Spleen (tissue), 11 donors: ENCODE results near the gene SRGAP3. TPM values are rescaled to one million over a fixed set of nuclear protein-coding genes. Genes with fewer than 3 reads are reported as not detected.

Experiments used
- DNase-seq: peaks from one replicate; pipeline ENCODE4 v3.0.0-alpha.2; 2020
- H3K27ac ChIP-seq, 8 donors: fragments of 200-600 bp; sonication (generic) in 7 of 8; 1 replicate in 4 of 8; 2 replicates in 4 of 8; pipeline versions ENCODE4 v1.5.0 to v1.8.0; 2016 to 2021; ENCODE audit warnings: inconsistent platforms in 4 of 8, mild to moderate bottlenecking in 4 of 8, moderate library complexity in 1 of 8
- H3K27me3 ChIP-seq, 7 donors: fragments of 200-600 bp; sonication (generic) in 6 of 7; replicated peaks in 1 of 7; 1 replicate in 4 of 7; 2 replicates in 3 of 7; pipeline versions ENCODE4 v1.5.0 to v1.8.0; 2016 to 2021; ENCODE audit warnings: inconsistent platforms in 3 of 7, mild to moderate bottlenecking in 1 of 7
- H3K36me3 ChIP-seq, 6 donors: fragments of 200-600 bp; sonication (generic) in 5 of 6; 1 replicate in 4 of 6; 2 replicates in 2 of 6; pipeline versions ENCODE4 v1.5.0 to v1.8.0; 2016 to 2021; ENCODE audit warnings: inconsistent platforms in 2 of 6
- H3K4me1 ChIP-seq, 6 donors: fragments of 200-600 bp; sonication (generic) in 5 of 6; 1 replicate in 3 of 6; 2 replicates in 3 of 6; pipeline versions ENCODE4 v1.5.0 to v1.8.0; 2016 to 2021; ENCODE audit warnings: inconsistent platforms in 3 of 6
- H3K4me3 ChIP-seq, 8 donors: fragments of 200-600 bp; sonication (generic) in 7 of 8; 1 replicate in 4 of 8; 2 replicates in 4 of 8; pipeline versions ENCODE4 v1.5.0 to v1.8.0; 2016 to 2021; ENCODE audit warnings: inconsistent platforms in 4 of 8, mild to moderate bottlenecking in 4 of 8, moderate library complexity in 2 of 8
- H3K9me3 ChIP-seq, 8 donors: fragments of 200-600 bp; sonication (generic) in 7 of 8; 1 replicate in 4 of 8; 2 replicates in 4 of 8; pipeline versions ENCODE4 v1.5.0 to v1.8.0; 2016 to 2021; ENCODE audit warnings: inconsistent platforms in 4 of 8
- CTCF ChIP-seq, 11 experiments: fragments of 200-600 bp in 7 of 11; fragments of 450-650 bp in 4 of 11; sonication (generic) in 4 of 11; IDR thresholded peaks in 8 of 11; conservative IDR thresholded peaks in 3 of 11; 1 replicate in 7 of 11; 2 replicates in 4 of 11; pipeline versions ENCODE4 v1.4.0 to v1.8.0; 2016 to 2021; ENCODE audit warnings: antibody characterized with exemption in 11 of 11, inconsistent platforms in 4 of 11, mild to moderate bottlenecking in 1 of 11
- POLR2A ChIP-seq, 3 donors: fragments of 450-650 bp; IDR thresholded peaks; one replicate each; pipeline ENCODE4 v1.5.1; 2017; ENCODE audit warnings: antibody characterized with exemption in 3 of 3, mild to moderate bottlenecking in 1 of 3
- POLR2AphosphoS5 ChIP-seq, 3 donors: sonication (generic); formaldehyde crosslinking; IDR thresholded peaks; one replicate each; pipeline ENCODE4 v1.5.1; 2017; ENCODE audit warnings: antibody characterized with exemption in 3 of 3
- WGBS, 5 donors: extraction: QIAGEN DNeasy Blood & Tissue Kit in 3 of 5; methylation state at CpG; one replicate each; pipeline versions ENCODE4 v1.1.5 to v1.1.7; 2013 to 2018; 5-methylcytosine and 5-hydroxymethylcytosine counted together
- intact Hi-C: fragments of 100-400 bp; cut with DNase I; formaldehyde crosslinking; loops from one replicate; pipeline ENCODE4 v1.15.0; 2023; ENCODE audit warnings: low total_unique reads
- polyA plus RNA-seq, 3 donors: library from polyadenylated mRNA; stranded (reverse); fragments of 200-250 nt; gene quantifications; one replicate each; pipeline ENCODE4 v1.2.1, GENCODE V29; 2013
- total RNA-seq, 7 donors: library from RNA; depleted of rRNA in 3 of 7; stranded (reverse); fragments of >200 nt in 3 of 7; fragmentation: NEBNext Ultra II Directional in 4 of 7; extraction: Animal tissue kit (Norgen Biotek cat#: 25700) in 4 of 7; gene quantifications; one replicate each; pipeline versions ENCODE4 v1.1.0 to v1.2.1, GENCODE V29; 2016 to 2021
- donor health status: healthy with polysubstance abuse.
- donor health status: DM: no; HTN: no; CAD: no; lungs with moderate emphysema.
- donor health status: DM: no; HTN: no; CAD: no.
- donor health status: Bipolar disorder and iron deficiency.
- donor health status: healthy.
- donor health status: DM: no; HTN: no; CAD: no.
- donor health status: DM: yes; HTN: yes; CAD: no.

SRGAP3 gene
- total and polyA plus RNA-seq, 10 donors: 0.54 to 10.3 (median 6.4) TPM

GRCh38 chr3:8983026-8983425 lies 266.4 kb downstream of the SRGAP3 start:
- peaks cover 0 to 34% (median 0%) of the 10 kb centered on the region in 7 donors for H3K27me3 ChIP-seq
- no peaks in the 10 kb centered on the region for H3K36me3 ChIP-seq
- no peak for TF ChIP-seq POLR2AphosphoS5 (IDR thresholded peaks at IDR 0.05)
- no peak for TF ChIP-seq POLR2A (IDR thresholded peaks at IDR 0.05)
- no peak for TF ChIP-seq CTCF (IDR thresholded peaks at IDR 0.05 in 8 of 11, conservative IDR thresholded peaks at IDR 0.05 in 3 of 11)
- no peak overlapping the region for H3K27ac ChIP-seq
- intact Hi-C loops: no loop called here
- peaks cover 0 to 17% (median 9%) of the 10 kb centered on the region in 8 donors for H3K9me3 ChIP-seq
- WGBS, 5 donors: 67 to 97% (median 86%) methylated on average over 1 of the region's 1 CpG
- peaks cover 0 to 15% (median 0%) of the 10 kb centered on the region in 6 donors for H3K4me1 ChIP-seq
- no peak overlapping the region for H3K4me3 ChIP-seq
- no peak for DNase-seq

DNA sequence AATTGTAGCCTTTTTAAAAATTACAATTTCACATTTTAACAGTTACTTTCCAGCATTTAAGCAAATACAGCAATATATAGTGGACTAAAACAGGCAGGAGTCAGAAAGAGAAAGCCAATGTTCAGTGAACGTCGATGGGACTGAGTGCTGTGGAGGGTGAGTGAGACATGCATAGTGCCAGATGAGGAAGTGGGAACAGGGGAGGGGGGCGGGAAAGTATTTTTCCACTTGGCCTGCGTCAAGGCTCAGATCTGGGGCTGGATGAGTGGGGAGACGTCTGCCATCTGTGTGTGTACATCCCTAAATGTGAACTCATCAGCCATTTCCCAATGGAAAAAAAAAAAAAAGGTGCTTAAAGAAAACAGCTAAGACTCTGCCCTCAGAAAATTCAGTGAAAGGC lies 266.9 kb downstream of the SRGAP3 start:
- WGBS, 5 donors: 14 to 25% (median 19%) methylated on average over 5 of the region's 5 CpGs
- Histone ChIP-seq H3K36me3 (no peaks in the 10 kb centered on the region), H3K4me3 (no peak overlapping the region), H3K27ac (no peak overlapping the region), H3K4me1 (peaks cover 0 to 9% (median 0%) of the 10 kb centered on the region in 6 donors), H3K9me3 (peaks cover 0 to 17% (median 9%) of the 10 kb centered on the region in 8 donors), H3K27me3 (peaks cover 0 to 36% (median 0%) of the 10 kb centered on the region in 7 donors)
- intact Hi-C loops: no loop called here
- TF ChIP-seq POLR2AphosphoS5 (IDR thresholded peaks at IDR 0.05) (no peak), CTCF (IDR thresholded peaks at IDR 0.05 in 8 of 11, conservative IDR thresholded peaks at IDR 0.05 in 3 of 11) (no peak), POLR2A (IDR thresholded peaks at IDR 0.05) (no peak)
- no peak for DNase-seq

- intact Hi-C loops: no loop called here
- DNase-seq: no peak
- Histone ChIP-seq H3K27ac (no peak overlapping the region), H3K9me3 (peaks cover 0 to 17% (median 9%) of the 10 kb centered on the region in 8 donors), H3K36me3 (no peaks in the 10 kb centered on the region), H3K4me1 (peaks cover 0 to 7% (median 0%) of the 10 kb centered on the region in 6 donors), H3K4me3 (no peak overlapping the region), H3K27me3 (peaks cover 0 to 36% (median 0%) of the 10 kb centered on the region in 7 donors)
- no peak for TF ChIP-seq POLR2AphosphoS5 (IDR thresholded peaks at IDR 0.05)
- no peak for TF ChIP-seq CTCF (IDR thresholded peaks at IDR 0.05 in 8 of 11, conservative IDR thresholded peaks at IDR 0.05 in 3 of 11)
- 85 to 91% (median 87%) methylated on average over 9 of the region's 9 CpGs for WGBS, 5 donors
Observed at GRCh38 chr3:8981700-8982099, 267.7 kb downstream of the SRGAP3 start.

GRCh38 chr3:8981296-8981695 lies 268.1 kb downstream of the SRGAP3 start:
- H3K27ac ChIP-seq: no peak overlapping the region
- H3K27me3 ChIP-seq: peaks cover 0 to 39% (median 0%) of the 10 kb centered on the region in 7 donors
- no peak overlapping the region for H3K4me3 ChIP-seq
- no peak for DNase-seq
- intact Hi-C loops: no loop called here
- H3K9me3 ChIP-seq: peaks cover 0 to 17% (median 9%) of the 10 kb centered on the region in 8 donors
- WGBS, 5 donors: 80 to 90% (median 83%) methylated on average over 9 of the region's 9 CpGs
- TF ChIP-seq POLR2A (IDR thresholded peaks at IDR 0.05) (no peak), CTCF (IDR thresholded peaks at IDR 0.05 in 8 of 11, conservative IDR thresholded peaks at IDR 0.05 in 3 of 11) (no peak), POLR2AphosphoS5 (IDR thresholded peaks at IDR 0.05) (no peak)
- H3K4me1 ChIP-seq: peaks cover 0 to 7% (median 0%) of the 10 kb centered on the region in 6 donors
- H3K36me3 ChIP-seq: no peaks in the 10 kb centered on the region
